Measurements from ENCODE around the gene SH2D7. TPM values are rescaled to one million over a fixed set of nuclear protein-coding genes. Genes with fewer than 3 reads are reported as not detected.
"Not testable (repeated sequence)": the region's sequence is repeated elsewhere in the genome, so short reads cannot be mapped to it uniquely, and the experiment has no call there.

Gene SH2D7
- total RNA-seq, 8 experiments from 2014 or later, result 0.46 to 1.1 (median 0.76) TPM; not detected in 3

DNA sequence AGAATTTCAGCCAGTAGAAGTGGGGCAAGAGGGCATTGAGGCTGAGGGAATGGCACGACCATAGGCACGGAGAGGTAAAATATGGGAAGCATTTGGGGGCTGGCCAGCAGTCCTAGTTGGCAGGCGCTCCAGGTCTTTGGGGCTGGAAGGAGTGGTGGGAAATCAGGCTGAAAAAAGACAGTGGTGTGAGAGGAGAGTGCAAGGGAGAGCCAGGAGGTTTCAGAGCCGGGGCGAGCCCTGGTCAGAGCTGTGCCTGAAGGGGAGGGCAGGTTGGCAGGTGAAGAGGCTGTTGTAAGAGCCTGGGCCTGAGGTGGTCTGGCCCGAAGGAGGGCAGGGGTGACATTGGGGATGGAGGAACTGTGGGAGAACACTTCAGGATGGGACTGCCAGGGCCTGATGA lies 55.2 kb downstream of the SH2D7 start:
- 61 to 100% (median 89%) methylated on average over 1 to 4 of the region's 6 CpGs; no CpG with 5 or more reads in 3 of the 10 experiments for WGBS, 10 experiments
- no peak overlapping the region for H3K4me3 ChIP-seq
- ATAC-seq (replicated peaks in 6 of 8), result no peak
- no peak overlapping the region for H3K27ac ChIP-seq
- in situ Hi-C loops (cut with MboI; ENCODE audit: low pct_unique_long_range_greater_than_20kb in 2 of 9, low sequenced_read_pairs in 9 of 9, unreplicated experiment in 9 of 9), result no loop called here
- H3K4me1 ChIP-seq (replicated peaks in 1 of 2), result peaks cover 4 to 15% of the 10 kb centered on the region in 2 donors

DNA sequence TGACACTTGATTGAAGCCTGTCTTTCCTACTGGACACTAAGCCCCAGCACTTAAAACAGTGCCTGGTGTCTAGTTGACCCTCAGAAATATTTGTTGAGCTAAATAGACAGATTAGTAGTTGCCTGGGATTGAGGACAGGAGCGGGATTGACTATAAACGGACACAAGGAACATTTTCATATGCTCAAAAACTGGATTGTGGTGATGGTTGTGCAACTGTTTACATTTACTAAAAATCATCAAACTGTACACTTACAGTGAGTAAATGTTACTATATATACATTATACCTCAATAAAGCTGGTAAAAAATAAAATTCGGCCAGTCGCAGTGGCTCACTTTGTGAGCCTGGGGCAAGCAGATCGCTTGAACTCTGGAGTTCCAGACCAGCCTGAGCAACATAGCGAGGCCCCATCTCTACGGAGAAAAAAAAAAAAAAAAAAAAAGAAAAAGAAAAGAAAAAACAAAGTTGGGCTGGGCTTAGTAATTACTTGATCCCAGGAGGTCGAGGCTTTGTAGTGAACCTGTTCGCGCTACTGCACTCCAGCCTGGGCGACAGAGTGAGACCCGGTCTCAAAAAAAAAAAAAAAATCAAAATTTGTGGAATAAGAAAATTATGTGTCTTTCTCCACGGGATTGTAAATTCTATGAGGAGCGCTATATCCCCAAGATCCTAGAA lies 56.2 kb downstream of the SH2D7 start:
- in situ Hi-C loops (cut with MboI; ENCODE audit: low pct_unique_long_range_greater_than_20kb in 2 of 9, low sequenced_read_pairs in 9 of 9, unreplicated experiment in 9 of 9), result no loop called here

DNA sequence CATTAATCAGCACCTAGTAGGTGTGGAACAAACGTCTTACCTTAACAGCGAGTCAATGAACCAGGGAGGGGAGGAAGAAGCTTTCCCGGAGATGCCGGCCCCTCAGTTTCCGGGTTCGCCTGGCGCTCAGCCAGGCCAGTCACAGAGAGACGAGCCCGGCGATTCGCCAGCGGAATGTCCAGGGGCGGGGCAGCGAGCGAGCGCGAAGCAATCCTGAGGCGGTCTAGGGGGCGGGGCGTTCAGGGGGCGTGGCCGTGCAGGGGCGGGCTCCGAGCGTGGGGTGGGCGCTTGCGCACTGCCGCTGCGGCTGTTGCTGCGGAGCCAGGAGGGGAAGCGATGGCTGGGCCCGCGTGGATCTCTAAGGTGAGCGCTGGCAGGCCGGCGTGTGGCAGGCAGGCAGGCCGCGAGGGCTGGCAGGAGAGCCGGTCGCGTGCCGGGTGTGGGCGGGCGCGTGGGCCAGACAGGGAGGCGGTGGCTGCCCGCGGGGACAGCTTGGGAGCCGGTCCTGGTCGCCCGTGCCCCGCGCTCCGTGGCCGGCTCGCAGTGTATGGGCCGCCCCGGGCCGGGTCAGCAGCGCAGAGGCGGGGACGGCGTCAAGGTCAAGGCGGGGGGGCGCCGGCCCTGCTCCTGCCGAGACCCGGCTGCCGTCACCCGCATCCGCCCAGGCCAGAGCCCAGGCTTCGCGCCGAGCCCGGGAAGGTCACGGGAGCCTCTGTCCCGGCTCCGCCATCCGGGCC lies 56.9 kb downstream of the SH2D7 start, which contains the start of gene IDH3A:
TSS of gene IDH3A (plus strand) at position 295 of the 737 bp plus-strand sequence. CDS start at position 337, 42 bp downstream.
- Histone ChIP-seq H3K27ac (peak within 1 kb of the TSS; percentile 53 to 71), H3K4me3 (peak within 1 kb of the TSS; percentile 55 to 93 (median 76)), H3K4me1 (replicated peaks in 1 of 2) (peaks cover 4 to 15% of the 10 kb centered on the region in 2 donors)
- 0% methylated on average over 2 to 13 of the region's 79 CpGs; no CpG with 5 or more reads in 5 of the 10 experiments for WGBS, 10 experiments
- peak; percentile 88 to 94 (median 92) for ATAC-seq (replicated peaks in 6 of 8)
- in situ Hi-C loops (cut with MboI; ENCODE audit: low pct_unique_long_range_greater_than_20kb in 2 of 9, low sequenced_read_pairs in 9 of 9, unreplicated experiment in 9 of 9), result no loop called here

More for the DNA sequence above, 56.2 kb downstream of the SH2D7 start:
- Histone ChIP-seq H3K4me3 (peak overlapping the region; percentile 55 to 93 (median 76)), H3K4me1 (replicated peaks in 1 of 2) (peaks cover 4 to 15% of the 10 kb centered on the region in 2 donors), H3K27ac (no peak overlapping the region)
- ATAC-seq (replicated peaks in 6 of 8), result peak; percentile 1 to 12 (median 4)
- 0 to 40% (median 11%) methylated on average over 2 to 14 of the region's 14 CpGs for WGBS, 10 experiments

DNA sequence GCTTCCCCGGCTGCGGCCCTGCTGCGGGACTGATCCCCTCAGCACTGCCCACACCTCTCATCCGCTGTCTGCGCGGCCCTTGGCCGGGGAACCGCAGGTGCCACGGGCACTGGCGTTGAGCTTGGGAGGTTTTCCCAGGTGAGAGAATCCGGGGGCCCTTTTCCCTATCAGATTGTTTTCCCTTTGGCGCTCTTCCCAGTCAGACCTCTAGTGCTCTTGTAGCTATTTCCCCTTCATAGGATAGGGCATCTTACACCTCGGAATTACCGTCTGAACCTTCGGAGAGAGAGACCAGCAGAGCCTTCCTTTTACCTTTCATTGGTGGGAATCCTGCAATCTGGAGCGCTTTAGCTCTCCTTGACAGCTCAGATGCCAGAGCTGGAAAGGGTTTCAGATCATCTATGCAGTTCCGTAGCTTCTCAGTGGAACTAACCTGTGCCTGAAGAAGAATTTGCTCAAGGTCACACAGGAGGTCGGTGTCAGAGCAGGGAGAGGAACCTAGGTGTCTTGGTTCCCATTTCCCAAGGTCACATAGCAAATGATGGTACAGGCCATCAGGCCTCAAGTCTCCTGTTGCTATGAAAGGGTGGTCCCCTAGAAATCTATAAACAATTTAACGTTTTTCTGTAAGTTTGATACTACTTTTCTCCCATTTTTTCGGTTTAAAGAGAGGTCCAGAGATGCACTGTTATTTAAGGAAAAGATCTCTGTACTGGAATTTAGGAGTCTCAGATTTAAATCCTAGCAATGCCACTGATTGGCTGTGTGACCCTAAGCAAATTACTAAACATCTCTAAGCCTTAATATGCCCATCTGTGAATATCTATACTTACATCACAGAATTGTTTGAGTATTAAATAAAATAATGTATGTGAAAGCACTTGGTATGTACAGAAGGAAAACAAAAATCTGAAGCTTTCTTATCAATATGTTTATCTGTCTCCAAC lies 57.7 kb downstream of the SH2D7 start:
- ATAC-seq (replicated peaks in 6 of 8), result peak in 7 of 8 experiments; percentile 0 to 8 (median 1)
- 0 to 40% (median 23%) methylated on average over 1 to 12 of the region's 20 CpGs; no CpG with 5 or more reads in 1 of the 10 experiments for WGBS, 10 experiments
- in situ Hi-C loops (cut with MboI; ENCODE audit: low pct_unique_long_range_greater_than_20kb in 2 of 9, low sequenced_read_pairs in 9 of 9, unreplicated experiment in 9 of 9), result no loop called here
- Histone ChIP-seq H3K4me3 (peak overlapping the region; percentile 55 to 93 (median 76)), H3K27ac (peak overlapping the region; percentile 53 to 71), H3K4me1 (replicated peaks in 1 of 2) (peaks cover 4 to 15% of the 10 kb centered on the region in 2 donors)

DNA sequence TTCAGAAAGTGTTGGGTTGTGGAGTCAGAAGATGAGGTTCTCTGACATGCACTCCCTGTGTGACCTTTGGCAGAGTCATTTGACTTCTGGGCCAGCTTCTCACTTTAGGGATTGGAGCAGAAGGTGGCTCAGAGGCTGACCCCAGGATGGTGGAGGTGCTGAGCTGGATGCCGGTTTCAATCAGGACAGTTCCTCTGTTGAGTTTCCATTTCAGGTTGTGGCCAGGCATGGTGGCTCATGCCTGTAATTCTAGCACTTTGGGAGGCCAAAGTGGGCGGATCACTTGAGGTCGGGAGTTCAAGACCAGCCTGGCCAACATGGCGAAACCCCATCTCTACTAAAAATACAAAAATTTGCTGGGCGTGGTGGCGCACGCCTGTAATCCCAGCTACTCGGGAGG lies 58.7 kb downstream of the SH2D7 start:
- in situ Hi-C loops (cut with MboI; ENCODE audit: low pct_unique_long_range_greater_than_20kb in 2 of 9, low sequenced_read_pairs in 9 of 9, unreplicated experiment in 9 of 9); H3K4me3 ChIP-seq; ATAC-seq (replicated peaks in 6 of 8); H3K27ac ChIP-seq: not testable (repeated sequence)
- peaks cover 4 to 15% of the 10 kb centered on the region in 2 donors for H3K4me1 ChIP-seq (replicated peaks in 1 of 2)
- WGBS, 10 experiments, result 80 to 100% (median 100%) methylated on average over 1 to 3 of the region's 8 CpGs; no CpG with 5 or more reads in 5 of the 10 experiments

Other genes starting within 250 kb of the SH2D7 start
- 10 to 100 TPM in 4 of 8 experiments, 1 to 10 TPM in 4; 7.0 to 44.5 (median 16.0) TPM for gene TBC1D2B, start 14.8 kb upstream of the SH2D7 start, total RNA-seq
- gene CIB2, start 38.9 kb downstream of the SH2D7 start, total RNA-seq, result 10 to 100 TPM in 5 of 8 experiments, 1 to 10 TPM in 2, under 1 TPM in 1; 0.56 to 27.4 (median 19.9) TPM
- 10 to 100 TPM; 15.1 to 66.4 (median 26.0) TPM for gene IDH3A, start 56.8 kb downstream of the SH2D7 start, total RNA-seq
- 1 to 10 TPM in 6 of 8 experiments, under 1 TPM in 2; 0.49 to 9.1 (median 1.9) TPM for gene ACSBG1, start 142.0 kb downstream of the SH2D7 start, total RNA-seq
- gene DNAJA4, start 172.0 kb downstream of the SH2D7 start, total RNA-seq, result 10 to 100 TPM in 1 of 8 experiments, 1 to 10 TPM in 7; 1.0 to 19.8 (median 4.2) TPM
- gene SKIC8, start 207.0 kb downstream of the SH2D7 start, total RNA-seq, result 10 to 100 TPM; 39.4 to 67.6 (median 54.7) TPM
- gene CRABP1, start 247.8 kb downstream of the SH2D7 start, total RNA-seq, result 1,000 to 10,000 TPM in 1 of 8 experiments, 100 to 1,000 TPM in 5, 1 to 10 TPM in 1, not detected in 1; 7.7 to 1,434 (median 472) TPM